ENCODE measurements around the gene VANGL2. TPM values are rescaled to one million over a fixed set of nuclear protein-coding genes. Genes with fewer than 3 reads are reported as not detected.

Gene VANGL2
- polyA plus RNA-seq, 2 donors = 4.5 to 6.8 TPM

Other genes with a start within 250 kb of the VANGL2 start
- gene ATP1A4, start 249.0 kb upstream of the VANGL2 start, polyA plus RNA-seq = under 1 TPM in 1 of 2 donors, not detected in 1; 0.06 TPM
- under 1 TPM; 0.14 to 0.35 TPM for gene CASQ1, start 210.0 kb upstream of the VANGL2 start, polyA plus RNA-seq
- gene PEA15, start 195.2 kb upstream of the VANGL2 start, polyA plus RNA-seq = 100 to 1,000 TPM; 152 to 159 TPM
- gene DCAF8, start 138.0 kb upstream of the VANGL2 start, polyA plus RNA-seq = 10 to 100 TPM; 47.8 to 55.0 TPM
- gene PEX19, start 115.4 kb upstream of the VANGL2 start, polyA plus RNA-seq = 10 to 100 TPM in 1 of 2 donors, 1 to 10 TPM in 1; 8.1 to 20.1 TPM
- gene COPA, start 57.3 kb upstream of the VANGL2 start, polyA plus RNA-seq = 10 to 100 TPM; 45.1 to 51.1 TPM
- gene NCSTN, start 57.2 kb upstream of the VANGL2 start, polyA plus RNA-seq = 10 to 100 TPM; 34.2 to 34.9 TPM
- under 1 TPM; 0.08 to 0.09 TPM for gene NHLH1, start 33.5 kb upstream of the VANGL2 start, polyA plus RNA-seq
- 1 to 10 TPM in 1 of 2 donors, under 1 TPM in 1; 0.55 to 1.4 TPM for gene SLAMF6, start 122.7 kb downstream of the VANGL2 start, polyA plus RNA-seq
- gene CD84, start 178.9 kb downstream of the VANGL2 start, polyA plus RNA-seq = under 1 TPM; 0.26 to 0.29 TPM
- under 1 TPM; 0.26 to 0.29 TPM for gene SLAMF1, start 246.5 kb downstream of the VANGL2 start, polyA plus RNA-seq

Data from esophagus (tissue), 2 donors.